ENCODE measurements around the gene FAM193A.
"Not testable (repeated sequence)": the region's sequence is repeated elsewhere in the genome, so short reads cannot be mapped to it uniquely, and the experiment has no call there.

Gene FAM193A

DNA sequence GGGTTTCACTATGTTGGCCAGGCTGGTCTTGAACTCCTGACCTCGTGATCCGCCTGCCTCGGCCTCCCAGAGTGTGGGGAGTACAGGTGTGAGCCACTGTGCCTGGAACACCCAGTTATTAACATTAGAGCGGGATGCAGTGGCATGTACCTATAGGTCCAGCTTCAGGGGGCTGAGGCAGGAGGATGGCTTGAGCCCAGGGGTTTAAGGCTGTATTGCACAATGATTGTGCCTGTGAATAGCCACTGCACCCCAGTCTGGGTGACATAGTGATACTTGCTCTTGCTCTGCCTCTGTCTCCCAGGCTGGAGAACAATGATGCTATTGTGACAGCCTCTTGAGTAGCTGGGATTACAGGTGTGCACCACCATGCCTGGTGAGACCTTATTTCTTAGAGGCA lies 39.8 kb downstream of the FAM193A start:
- DNase-seq: no peak

DNA sequence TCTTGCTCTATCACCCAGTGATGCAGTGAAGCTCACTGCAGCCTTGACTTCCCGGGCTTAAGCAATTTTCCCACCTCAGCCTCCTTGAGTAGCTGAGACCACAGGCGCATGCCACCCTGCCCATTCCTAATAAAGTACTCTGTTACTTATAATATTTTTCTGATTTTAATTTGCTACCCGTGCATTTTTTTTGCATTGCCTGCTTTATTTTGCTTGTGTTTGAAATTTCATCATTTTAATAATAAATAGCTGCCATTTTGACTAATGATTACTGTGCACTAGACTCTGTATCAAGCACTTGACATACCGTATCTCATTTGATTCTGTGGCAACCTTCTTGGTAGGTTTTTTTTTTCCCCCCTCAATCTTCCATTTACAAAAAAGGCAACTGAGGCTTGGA lies 41.7 kb downstream of the FAM193A start:
- DNase-seq: no peak

GRCh38 chr4:2579910-2580309 lies 43.5 kb downstream of the FAM193A start:
- no peak for DNase-seq

DNA sequence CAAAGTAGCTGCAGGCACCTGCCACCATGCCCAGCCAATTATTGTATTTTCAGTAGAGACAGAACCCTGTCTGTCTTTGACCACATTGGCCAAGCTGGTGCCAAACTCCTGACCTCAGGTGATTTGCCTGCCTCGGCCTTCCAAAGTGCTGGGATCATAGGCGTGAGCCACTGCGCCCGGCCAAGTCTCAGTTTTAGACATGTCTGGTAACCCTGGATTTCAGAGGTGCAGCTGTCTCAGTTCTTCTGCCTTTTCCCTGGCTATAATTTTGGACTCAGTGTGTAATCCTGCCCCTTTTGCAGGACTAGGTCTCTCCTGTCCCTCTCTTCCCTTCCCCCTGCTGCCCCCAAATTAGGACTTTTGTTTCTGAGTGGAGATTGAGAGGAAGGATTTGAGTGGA lies 46.6 kb downstream of the FAM193A start:
- DNase-seq: no peak

DNA sequence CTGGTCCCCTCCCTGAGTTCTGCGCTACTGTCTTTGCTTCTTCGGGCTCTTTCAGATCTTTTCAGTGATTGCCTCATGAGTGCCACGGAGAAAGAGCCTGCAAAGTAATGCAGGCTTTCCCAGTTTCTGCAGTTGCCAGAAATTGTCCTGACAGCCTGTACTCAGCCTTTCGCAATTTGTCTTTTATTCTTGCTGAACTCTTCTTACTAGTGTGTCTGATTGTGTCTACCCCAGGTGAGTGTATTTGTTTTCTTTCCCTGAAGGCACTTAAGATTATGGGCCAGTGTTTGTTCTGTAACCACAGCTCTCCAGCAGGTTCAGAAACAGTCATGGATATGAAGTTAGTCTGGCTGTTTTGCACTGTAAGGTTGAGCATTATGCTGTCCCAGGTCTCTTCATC lies 47.1 kb downstream of the FAM193A start:
- no peak for DNase-seq

DNA sequence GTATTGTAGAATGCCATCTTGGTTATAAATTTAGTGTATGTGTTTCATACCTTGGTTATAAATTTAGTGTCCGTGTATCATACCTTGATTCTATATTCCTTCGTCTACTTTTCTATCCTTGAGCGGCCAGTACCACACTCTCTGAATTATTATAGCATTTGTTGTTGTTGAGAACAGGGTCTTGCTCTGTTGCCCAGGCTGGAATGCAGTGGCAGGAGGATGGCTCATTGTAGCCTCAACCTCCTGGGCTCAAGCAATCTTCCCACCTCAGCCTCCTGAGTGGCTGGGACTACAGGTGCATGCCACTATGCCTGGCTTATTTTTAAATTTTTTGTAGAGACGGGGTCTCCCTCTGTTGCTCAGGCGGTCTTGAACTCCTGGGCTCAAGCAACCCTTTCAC lies 50.1 kb downstream of the FAM193A start:
- DNase-seq: no peak

- DNase-seq: no peak
Observed at GRCh38 chr4:2587213-2587823, 50.9 kb downstream of the FAM193A start.

- no peak for DNase-seq
Observed at GRCh38 chr4:2588259-2588658, 51.8 kb downstream of the FAM193A start.

DNA sequence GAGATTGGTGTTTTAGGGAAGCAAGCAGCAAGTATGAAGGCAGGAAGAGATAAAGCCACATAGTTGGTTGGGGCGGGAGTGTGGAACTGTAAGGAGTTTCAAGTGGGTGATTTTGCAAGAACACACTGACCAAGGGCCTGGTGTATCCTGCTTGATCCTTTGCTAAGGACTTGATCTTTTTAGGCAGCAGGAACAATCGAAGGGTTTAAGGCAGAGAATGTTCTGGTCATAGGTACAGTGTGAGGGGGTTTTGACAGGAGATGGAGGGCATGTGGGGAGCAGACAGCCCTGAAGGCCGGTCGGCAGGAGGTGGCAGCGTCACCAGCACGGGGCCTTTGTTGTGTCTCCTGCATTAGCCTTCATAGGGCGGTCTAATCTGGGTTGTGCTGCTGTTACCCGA lies 54.7 kb downstream of the FAM193A start:
- DNase-seq: no peak

DNA sequence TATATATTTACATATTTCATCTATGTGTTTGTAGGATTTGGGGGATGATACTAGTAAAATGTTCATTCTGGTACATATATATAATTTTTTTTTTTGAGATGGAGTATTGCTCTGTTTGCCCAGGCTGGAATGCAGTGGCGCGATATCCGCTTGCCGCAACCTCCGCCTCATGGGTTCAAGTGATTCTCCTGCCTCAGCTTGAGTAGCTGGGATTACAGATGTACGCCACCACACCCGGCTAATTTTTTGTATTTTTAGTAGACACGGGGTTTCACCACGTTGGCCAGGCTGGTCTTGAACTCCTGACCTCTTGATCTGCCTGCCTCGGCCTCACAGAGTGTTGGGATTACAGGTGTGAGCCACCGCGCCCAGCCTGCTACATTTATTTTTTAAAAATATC lies 55.6 kb downstream of the FAM193A start:
- DNase-seq: not testable (repeated sequence)

GRCh38 chr4:2592572-2592971 lies 56.1 kb downstream of the FAM193A start:
- DNase-seq: no peak

DNA sequence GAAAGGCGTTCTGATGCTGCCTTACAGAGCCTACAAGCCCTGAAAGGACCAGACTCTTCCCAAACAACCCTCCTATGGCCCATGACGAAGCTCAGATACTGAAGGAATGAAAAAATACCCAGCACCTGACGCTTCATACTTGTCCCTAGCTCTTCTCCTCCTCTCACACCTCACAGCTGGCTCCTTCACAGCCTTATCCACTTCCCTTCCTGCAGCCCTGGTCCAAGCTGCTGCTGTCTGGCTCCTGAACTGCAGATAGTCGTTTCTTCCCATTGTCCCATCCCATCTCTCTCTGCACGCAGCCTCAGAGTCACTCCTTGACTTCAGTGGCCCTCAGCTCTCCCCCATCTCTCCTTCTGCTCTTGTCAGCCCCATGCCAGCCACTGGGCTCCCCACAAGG lies 56.6 kb downstream of the FAM193A start:
- DNase-seq: no peak

GRCh38 chr4:2595436-2595835 lies 59.0 kb downstream of the FAM193A start:
- DNase-seq: no peak

- DNase-seq: no peak
Observed at GRCh38 chr4:2595952-2596552, 59.6 kb downstream of the FAM193A start.

DNA sequence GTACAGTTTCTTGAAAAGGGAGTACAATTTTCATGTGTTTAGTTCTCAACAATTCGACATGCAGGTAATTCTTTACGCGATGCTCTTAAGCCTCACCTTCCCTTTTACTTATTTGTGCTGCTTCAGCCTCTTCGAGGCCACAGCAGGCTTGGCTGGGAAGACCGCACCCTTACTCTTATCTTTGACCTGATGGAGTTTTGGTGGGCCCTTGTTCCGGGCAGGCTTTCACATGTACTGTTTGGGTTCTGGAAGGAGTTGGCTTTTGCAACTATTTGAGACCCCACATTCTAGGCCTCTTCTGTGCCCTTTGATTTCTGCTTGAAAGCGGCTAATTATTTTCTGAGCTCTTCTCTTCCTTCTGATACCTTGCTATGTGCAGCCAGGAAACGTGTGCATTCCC lies 60.2 kb downstream of the FAM193A start:
- no peak for DNase-seq

- no peak for DNase-seq
Observed at GRCh38 chr4:2598511-2599303, 62.3 kb downstream of the FAM193A start.

GRCh38 chr4:2599304-2599654 lies 62.8 kb downstream of the FAM193A start:
- no peak for DNase-seq

DNA sequence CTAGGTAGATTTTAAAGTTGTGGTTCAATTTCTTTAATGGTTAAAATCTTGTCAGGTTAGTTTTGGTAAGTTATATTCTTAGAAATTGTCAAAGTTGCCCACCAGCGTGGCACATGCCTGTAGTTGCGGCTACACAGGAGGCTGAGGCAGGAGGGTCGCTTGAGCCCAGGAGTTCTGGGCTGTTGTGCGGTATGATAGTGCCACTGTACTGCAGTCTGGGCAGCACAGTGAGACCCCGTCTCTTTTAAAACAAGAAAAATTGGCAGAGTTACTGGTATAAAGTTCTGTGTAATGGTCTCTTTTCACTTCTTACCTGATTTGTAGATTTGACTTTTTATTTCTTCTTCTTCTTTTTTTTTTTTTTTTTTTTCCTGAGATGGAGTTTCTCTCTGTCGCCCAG lies 64.4 kb downstream of the FAM193A start:
- no peak for DNase-seq

DNA sequence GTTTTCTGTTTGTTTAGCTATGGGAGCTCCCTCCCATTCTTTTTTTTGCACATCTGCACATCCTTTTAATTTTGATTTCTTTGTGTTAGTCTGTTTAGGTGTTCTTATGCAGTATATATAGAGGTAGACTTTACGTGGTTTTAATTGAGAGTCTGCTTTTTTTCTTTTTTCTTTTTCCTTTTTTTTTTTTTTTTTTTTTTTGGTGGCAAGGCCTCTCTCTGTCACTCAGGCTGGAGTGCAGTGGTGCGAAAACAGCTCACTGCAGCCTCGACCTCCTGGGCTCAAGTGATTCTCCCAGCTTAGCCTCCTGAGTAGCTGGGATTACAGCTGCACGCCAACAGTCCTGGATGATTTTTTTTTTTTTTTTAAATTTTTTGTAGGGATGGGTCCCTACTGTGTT lies 68.2 kb downstream of the FAM193A start:
- no peak for DNase-seq

GRCh38 chr4:2606960-2607506 lies 70.6 kb downstream of the FAM193A start:
- DNase-seq: no peak

DNA sequence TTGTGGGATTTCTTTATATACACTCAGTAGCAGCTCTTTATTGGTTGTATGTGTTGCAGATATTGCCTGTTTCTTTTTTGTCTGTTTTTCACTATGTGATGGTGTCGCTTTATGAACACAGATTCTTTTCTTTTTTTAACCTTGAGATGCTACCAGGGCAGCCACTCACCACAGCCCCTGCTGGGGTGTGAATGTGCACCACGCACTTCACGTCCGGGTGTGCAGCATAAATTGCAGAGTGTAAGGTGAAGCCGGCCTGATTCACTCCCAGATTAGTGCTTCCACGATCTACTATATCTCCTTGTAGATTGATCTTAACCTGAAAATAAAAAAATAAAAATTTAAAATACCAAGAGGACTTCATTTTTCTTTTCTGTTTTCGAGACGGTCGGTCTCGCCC lies 71.4 kb downstream of the FAM193A start:
- DNase-seq: no peak

DNA sequence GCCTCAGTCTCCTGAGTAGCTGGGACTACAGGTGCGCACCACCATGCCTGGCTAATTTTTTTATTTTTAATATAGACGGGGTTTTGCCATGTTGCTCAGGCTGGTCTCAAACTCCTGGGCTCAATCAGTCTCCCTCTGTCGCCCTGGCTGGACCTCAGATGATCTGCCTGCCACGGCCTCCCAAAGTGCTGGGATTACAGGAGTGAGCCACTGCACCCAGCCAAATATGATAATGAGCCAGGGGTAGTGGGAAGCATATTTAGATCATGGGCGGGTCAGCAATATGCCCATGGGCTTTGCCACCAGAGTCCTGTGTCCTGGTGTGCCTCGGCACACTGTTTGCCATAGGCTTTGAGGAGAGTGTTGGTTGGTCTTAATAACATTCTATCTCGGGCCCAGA lies 71.8 kb downstream of the FAM193A start:
- no peak for DNase-seq

DNA sequence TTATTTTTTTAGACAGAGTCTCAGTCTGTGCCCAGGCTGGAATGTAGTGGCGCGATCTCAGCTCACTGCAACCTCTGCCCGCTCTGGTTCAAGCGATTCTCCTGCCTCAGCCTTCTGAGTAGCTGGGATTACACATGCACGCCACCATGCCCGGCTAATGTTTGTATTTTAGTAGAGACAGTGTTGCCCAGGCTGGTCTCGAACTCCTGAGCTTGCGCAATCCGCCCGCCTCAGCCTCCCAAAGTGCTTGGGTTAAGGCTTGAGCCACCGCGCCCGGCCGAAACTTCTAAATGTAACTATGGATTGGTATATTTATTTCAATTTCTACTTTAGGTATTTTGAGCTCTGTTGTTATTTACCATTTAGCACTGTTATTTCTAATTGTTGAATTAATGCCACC lies 79.4 kb downstream of the FAM193A start:
- DNase-seq: no peak

DNA sequence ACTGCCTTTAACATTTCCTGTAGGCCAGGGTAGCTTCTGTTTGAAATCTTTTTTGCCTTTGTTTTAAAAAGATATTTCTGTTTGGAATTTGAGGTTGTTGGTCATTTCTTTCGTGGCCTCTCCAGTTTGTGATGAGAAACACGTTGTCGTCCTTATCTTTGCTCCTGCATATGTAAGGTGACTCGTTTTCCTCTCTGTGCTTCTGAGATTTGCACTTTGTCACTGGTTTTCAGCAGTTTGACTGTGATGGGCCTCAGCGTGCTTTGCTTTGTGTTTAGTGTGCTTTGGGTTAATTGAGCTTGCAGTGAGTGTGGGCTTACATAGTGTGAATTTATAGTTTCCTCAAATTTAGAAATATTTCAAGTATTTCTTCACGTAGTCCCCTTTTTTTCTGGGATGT lies 81.5 kb downstream of the FAM193A start:
- DNase-seq: no peak
